K562 treated with DMSO at 1 percent for 12 hours (cell line): ENCODE results near the gene STARD13. TPM values are rescaled to one million over a fixed set of nuclear protein-coding genes. Genes with fewer than 3 reads are reported as not detected.

ENCODE experiments used
- total RNA-seq: library from RNA; unstranded; fragments of 300-600 nt; gene quantifications from 2 replicates; pipeline ENCODE4 v1.2.3, GENCODE V29; 2022; ENCODE audit not compliant: insufficient read depth

Gene STARD13, protein sequence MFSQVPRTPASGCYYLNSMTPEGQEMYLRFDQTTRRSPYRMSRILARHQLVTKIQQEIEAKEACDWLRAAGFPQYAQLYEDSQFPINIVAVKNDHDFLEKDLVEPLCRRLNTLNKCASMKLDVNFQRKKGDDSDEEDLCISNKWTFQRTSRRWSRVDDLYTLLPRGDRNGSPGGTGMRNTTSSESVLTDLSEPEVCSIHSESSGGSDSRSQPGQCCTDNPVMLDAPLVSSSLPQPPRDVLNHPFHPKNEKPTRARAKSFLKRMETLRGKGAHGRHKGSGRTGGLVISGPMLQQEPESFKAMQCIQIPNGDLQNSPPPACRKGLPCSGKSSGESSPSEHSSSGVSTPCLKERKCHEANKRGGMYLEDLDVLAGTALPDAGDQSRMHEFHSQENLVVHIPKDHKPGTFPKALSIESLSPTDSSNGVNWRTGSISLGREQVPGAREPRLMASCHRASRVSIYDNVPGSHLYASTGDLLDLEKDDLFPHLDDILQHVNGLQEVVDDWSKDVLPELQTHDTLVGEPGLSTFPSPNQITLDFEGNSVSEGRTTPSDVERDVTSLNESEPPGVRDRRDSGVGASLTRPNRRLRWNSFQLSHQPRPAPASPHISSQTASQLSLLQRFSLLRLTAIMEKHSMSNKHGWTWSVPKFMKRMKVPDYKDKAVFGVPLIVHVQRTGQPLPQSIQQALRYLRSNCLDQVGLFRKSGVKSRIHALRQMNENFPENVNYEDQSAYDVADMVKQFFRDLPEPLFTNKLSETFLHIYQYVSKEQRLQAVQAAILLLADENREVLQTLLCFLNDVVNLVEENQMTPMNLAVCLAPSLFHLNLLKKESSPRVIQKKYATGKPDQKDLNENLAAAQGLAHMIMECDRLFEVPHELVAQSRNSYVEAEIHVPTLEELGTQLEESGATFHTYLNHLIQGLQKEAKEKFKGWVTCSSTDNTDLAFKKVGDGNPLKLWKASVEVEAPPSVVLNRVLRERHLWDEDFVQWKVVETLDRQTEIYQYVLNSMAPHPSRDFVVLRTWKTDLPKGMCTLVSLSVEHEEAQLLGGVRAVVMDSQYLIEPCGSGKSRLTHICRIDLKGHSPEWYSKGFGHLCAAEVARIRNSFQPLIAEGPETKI
- not detected in 2 replicates for total RNA-seq

GRCh38 chr13:33285420-33286124, at the start of gene STARD13:
TSS of gene STARD13 (minus strand) at chr13:33285755. CDS start at chr13:33285638, 117 bp downstream.

